ENCODE data around the gene ZDHHC14. TPM values are rescaled to one million over a fixed set of nuclear protein-coding genes. Genes with fewer than 3 reads are reported as not detected.

Gene ZDHHC14
- total RNA-seq, 3 donors from 2014 or later: 4.8 to 9.8 (median 8.5) TPM

GRCh38 chr6:157644043-157644810 lies 263.2 kb downstream of the ZDHHC14 start:
- intact Hi-C loops (cut with DNase I; ENCODE audit: low total_unique reads): no loop called here
- Histone ChIP-seq H3K36me3 (no peaks in the 10 kb centered on the region), H3K27me3 (no peaks in the 10 kb centered on the region), H3K4me1 (no peaks in the 10 kb centered on the region), H3K27ac (no peak overlapping the region), H3K9me3 (no peaks in the 10 kb centered on the region), H3K4me3 (no peak overlapping the region)
- TF ChIP-seq POLR2AphosphoS5 (IDR thresholded peaks at IDR 0.05): no peak
- no peak for TF ChIP-seq CTCF (IDR thresholded peaks at IDR 0.05)
- no peak for TF ChIP-seq POLR2A (IDR thresholded peaks at IDR 0.05)
- DNase-seq (ENCODE audit: low spot score in 2 of 2): peak in 1 of 2 donors; percentile 37

GRCh38 chr6:157645201-157645795 lies 264.3 kb downstream of the ZDHHC14 start:
- no peaks in the 10 kb centered on the region for H3K36me3 ChIP-seq
- H3K9me3 ChIP-seq: no peaks in the 10 kb centered on the region
- H3K27me3 ChIP-seq: no peaks in the 10 kb centered on the region
- no peak for TF ChIP-seq CTCF (IDR thresholded peaks at IDR 0.05)
- TF ChIP-seq POLR2A (IDR thresholded peaks at IDR 0.05): no peak
- TF ChIP-seq POLR2AphosphoS5 (IDR thresholded peaks at IDR 0.05): no peak
- no peak overlapping the region for H3K27ac ChIP-seq
- DNase-seq (ENCODE audit: low spot score in 2 of 2): no peak
- H3K4me1 ChIP-seq: no peaks in the 10 kb centered on the region
- intact Hi-C loops (cut with DNase I; ENCODE audit: low total_unique reads): no loop called here
- no peak overlapping the region for H3K4me3 ChIP-seq

GRCh38 chr6:157646012-157646411 lies 265.0 kb downstream of the ZDHHC14 start:
- Histone ChIP-seq H3K4me1 (no peaks in the 10 kb centered on the region), H3K27me3 (no peaks in the 10 kb centered on the region), H3K9me3 (no peaks in the 10 kb centered on the region), H3K27ac (no peak overlapping the region), H3K4me3 (no peak overlapping the region), H3K36me3 (no peaks in the 10 kb centered on the region)
- DNase-seq (ENCODE audit: low spot score in 2 of 2): no peak
- no peak for TF ChIP-seq CTCF (IDR thresholded peaks at IDR 0.05)
- TF ChIP-seq POLR2AphosphoS5 (IDR thresholded peaks at IDR 0.05): no peak
- TF ChIP-seq POLR2A (IDR thresholded peaks at IDR 0.05): no peak
- intact Hi-C loops (cut with DNase I; ENCODE audit: low total_unique reads): no loop called here

GRCh38 chr6:157647261-157647915 lies 266.4 kb downstream of the ZDHHC14 start:
- TF ChIP-seq POLR2AphosphoS5 (IDR thresholded peaks at IDR 0.05): no peak
- TF ChIP-seq CTCF (IDR thresholded peaks at IDR 0.05): no peak
- TF ChIP-seq POLR2A (IDR thresholded peaks at IDR 0.05): no peak
- H3K4me3 ChIP-seq: no peak overlapping the region
- intact Hi-C loops (cut with DNase I; ENCODE audit: low total_unique reads): no loop called here
- H3K36me3 ChIP-seq: no peaks in the 10 kb centered on the region
- no peaks in the 10 kb centered on the region for H3K4me1 ChIP-seq
- no peak for DNase-seq (ENCODE audit: low spot score in 2 of 2)
- H3K27ac ChIP-seq: no peak overlapping the region
- no peaks in the 10 kb centered on the region for H3K9me3 ChIP-seq
- no peaks in the 10 kb centered on the region for H3K27me3 ChIP-seq

- Histone ChIP-seq H3K36me3 (no peaks in the 10 kb centered on the region), H3K4me3 (no peak overlapping the region), H3K4me1 (no peaks in the 10 kb centered on the region), H3K27ac (no peak overlapping the region), H3K27me3 (no peaks in the 10 kb centered on the region), H3K9me3 (no peaks in the 10 kb centered on the region)
- TF ChIP-seq POLR2A (IDR thresholded peaks at IDR 0.05) (no peak), CTCF (IDR thresholded peaks at IDR 0.05) (no peak), POLR2AphosphoS5 (IDR thresholded peaks at IDR 0.05) (no peak)
- intact Hi-C loops (cut with DNase I; ENCODE audit: low total_unique reads): no loop called here
- DNase-seq (ENCODE audit: low spot score in 2 of 2): no peak
Measured at GRCh38 chr6:157648561-157648960, 267.6 kb downstream of the ZDHHC14 start.
